HG02943 (cell line): ENCODE measurements around the gene SOHLH1.

Source experiments
- ATAC-seq: cut with Tn5 transposase; IDR thresholded peaks from one replicate; pipeline ENCODE4 v1.9.1; 2021; ENCODE audit warnings: mild to moderate bottlenecking, low read depth, moderate library complexity; ENCODE audit not compliant: unreplicated experiment

SOHLH1 gene

DNA sequence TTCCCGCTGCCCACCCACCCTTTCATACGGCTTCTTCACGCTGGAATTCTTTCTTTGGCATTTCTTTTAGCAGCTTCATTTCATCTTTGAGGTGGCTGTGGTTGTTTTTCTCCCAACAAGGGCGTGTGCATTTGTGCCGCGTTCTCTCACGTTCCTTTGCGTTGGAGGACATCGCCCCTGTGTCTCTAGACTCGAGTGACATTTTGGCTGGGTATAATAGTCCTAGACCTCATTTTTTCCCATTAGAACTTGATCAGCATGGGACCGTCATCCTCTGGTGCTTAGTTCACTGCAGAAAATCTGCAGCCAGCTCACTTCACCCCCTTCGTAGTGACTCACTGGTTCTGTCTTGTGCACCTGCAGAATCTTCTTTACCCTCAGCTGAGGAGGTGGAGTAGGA lies 32.2 kb upstream of the SOHLH1 start:
- no peak for ATAC-seq

DNA sequence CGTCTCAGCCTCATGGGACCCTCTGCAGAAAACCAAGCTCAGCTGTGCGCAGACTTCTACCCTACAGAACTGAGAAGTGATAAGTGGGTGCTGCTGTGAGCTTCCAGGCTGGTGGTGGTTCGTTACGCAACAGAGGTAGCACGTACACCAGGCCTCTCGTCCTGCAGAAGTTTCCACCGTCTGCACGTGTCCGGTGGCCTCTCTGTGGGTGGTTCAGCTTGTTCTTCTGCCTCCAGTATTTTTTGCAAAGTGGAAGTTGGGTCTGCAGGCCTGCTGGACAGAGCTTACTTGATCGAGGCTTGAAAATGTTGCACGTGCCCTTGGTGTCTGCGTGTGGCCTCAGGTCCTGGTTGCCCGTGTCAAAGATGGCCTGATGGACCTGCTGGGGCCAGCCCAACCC lies 30.2 kb upstream of the SOHLH1 start:
- ATAC-seq, result no peak

DNA sequence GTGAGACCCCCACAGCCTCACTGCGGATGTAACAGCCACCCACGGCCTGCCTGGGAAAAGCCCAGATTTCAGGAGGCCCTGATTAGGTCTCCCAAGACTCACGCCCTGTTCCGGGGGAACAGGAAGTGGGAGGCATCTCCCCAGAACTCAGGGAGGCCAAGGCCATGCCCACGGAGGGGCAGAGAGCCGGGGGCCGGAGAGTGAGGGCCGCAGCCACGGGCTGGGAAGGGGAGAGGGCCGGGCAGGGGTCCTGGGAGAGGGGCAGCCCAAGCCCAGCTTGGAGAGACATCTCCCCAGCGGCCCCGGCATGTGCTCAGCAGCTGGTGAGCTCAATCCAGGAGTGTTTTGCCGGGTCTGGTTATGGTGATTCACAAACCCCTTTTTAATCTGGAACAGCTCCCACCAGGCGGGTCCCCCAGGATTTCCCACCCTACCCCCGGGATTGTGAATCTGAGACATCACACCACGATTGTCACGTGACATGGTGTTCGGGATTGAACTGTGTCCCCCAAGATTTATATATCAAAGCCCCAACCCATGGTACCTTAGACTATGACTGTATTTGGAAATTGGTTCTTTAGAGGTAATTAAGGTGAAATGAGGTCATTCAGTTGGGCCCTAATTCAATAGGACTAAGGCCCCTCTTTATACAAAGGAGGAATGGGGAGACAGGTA lies 29.3 kb upstream of the SOHLH1 start:
- ATAC-seq, result no peak

DNA sequence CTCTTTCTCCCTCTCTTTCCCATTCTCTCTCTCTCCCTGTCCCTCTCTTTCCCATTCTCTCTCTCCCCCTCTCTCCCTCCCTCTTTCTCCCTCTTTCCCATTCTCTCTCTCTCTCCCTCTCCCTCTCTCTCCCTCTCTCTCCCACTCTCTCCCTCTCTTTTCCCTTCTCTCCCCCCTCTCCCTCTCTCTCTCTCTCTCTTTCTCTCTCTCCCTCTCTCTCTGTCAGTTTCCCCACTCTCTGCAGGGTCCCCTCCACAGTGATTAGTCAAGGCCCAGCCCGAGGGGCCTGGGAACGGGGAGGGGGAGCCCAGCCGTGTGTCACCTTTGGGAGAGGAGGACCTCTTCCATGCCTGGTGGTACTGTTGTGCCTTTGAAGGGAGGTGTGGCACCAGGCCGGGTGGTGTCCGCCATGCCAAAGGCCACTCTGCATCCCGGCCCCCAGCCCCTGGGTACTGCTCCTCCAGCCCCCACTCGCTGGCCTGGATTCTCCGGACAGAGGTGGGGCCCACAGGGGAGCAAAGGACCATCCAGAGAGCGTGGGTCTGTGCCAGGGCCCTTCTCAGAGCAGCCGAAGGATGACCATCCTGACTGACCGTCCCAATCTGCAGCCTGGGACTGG lies 28.1 kb upstream of the SOHLH1 start:
- no peak for ATAC-seq

DNA sequence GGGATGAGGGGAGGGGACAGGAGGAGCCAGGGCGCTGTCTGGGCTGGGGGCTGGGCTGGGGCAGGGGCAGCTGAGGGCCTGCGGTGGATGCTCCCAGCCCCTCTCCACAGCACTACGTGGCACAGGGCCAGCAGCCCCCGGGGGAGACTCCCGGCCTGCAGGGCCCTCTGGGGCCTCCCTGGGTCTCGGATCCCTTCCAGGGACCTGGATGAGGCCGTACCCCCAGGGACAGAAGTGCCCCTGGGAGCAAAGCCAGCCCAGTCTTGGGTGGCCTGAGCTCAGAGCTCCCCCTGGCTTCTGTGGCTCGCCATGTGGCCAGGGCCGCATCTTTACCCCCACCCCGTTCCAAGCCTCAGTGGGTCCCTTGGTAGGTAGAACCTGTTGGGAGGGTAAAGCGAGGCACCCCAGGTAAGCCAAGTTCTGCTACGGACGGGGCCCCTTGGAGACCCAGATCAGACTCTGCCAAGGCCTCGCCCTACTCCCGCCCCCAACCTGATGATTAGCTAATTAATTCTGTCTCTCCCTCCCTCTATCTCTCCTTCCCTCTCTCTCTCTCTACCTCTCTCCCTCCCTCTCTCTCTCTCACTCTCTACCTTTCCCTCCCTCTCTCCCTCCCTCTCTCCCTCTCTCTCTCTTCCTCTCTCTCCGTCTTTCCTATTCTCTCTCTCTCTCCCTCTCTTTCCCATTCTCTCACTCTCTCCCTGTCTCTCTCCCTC lies 27.0 kb upstream of the SOHLH1 start:
- no peak for ATAC-seq

DNA sequence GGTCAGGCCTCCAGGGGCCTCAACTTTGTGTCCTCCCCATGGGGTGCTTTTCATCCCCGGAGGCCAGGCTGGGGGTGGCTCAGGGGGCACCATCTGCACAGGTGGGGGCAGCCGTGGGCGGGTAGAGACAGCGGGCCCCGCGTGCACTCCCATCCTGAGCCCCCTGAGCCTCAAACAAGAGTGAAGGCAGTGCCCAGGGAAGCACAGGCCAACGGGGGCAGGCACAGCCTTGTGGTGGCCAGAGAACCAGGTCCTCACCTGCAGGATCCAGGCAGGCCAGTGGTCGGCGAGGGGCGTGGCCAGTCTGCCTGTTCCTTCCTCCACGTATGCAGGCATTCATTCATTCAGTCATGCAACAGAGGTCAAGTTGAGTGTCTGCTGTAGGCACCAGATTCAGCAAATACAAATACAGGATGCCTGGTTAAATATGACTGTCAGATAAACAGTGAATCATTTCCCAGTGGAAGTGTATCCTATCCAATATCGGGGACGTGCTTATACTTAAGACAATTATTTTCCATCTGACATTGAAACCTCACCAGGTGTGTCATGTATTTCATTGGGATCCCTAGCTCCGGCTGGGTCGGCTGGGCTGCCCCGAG lies 25.0 kb upstream of the SOHLH1 start:
- no peak for ATAC-seq

DNA sequence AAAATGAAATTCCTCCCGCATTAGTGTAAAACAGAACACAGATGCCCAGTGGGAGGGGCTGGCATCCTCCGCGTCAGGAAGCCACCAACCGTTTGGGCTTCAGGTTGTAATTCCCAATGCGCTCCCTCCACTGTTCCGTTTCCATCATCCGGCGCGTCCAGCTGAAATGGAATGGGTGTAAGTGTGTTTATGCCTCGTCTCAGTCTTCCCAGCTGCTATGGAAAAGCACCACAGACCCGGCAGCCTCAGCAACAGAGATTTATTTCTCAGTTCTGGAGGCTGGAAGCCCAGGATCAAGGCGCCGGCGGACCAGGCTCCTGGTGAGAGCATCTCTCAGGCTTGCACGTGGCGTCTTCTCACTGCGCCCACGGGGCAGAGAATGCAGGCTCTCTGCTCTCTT lies 23.1 kb upstream of the SOHLH1 start:
- no peak for ATAC-seq

DNA sequence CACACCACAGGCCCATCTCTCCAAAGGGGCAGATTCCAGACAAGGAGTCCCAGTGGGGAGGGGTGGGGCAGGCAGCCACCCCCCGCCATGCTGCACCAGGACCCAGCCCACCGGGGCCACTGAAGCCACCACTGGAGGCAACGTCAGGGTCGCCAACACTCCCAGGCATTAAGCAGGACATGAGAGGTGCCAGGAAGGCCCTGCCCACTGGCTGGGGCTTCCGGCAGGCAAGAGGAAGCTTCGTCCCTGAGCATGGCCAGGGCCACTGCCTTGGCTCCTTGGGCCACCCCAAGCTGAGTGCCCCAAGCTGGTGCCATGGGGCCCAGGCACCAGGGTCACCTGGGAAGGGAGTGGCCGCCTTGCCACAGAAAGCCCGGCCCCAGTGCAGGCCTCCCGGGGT lies 20.2 kb upstream of the SOHLH1 start:
- ATAC-seq, result no peak

DNA sequence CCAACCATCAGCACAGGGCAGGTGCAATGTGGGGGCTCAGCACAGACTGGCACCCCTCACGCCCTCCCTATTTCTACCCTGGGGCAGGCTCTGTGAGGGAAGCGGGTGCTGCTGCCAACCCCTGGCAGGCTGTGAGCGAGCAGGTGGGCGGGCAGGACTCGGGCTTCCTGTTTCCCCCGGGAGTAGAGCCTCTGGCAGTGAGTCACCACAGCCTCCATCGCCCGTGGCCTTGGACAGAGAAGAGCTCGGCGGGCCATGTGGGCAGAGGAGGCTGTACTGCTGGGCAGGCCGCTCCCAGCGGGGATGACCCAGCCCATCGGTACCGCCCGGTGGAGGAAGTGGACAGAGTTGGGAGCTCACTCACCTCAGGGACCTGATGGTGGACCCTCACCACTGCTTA lies 19.3 kb upstream of the SOHLH1 start:
- no peak for ATAC-seq

DNA sequence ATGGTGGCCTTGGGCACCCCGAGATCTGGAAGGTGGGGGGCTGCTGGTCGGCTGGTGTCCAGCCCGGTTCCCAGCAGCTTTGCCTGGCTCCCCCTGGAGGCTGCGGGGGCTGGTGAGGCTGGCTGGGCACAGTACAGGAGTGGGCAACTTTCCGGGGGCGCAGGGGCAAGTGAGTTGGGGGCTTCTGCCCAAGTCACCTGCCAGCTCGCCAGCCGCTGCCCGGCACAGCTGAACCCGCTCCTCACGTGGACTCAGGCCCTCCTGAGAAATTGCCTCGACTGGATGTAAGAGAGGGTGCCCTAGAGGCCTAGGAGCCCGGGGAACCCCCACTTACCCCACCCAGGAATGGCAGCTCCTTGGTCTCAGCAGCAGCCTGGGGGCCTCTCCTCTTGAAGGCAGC lies 18.1 kb upstream of the SOHLH1 start:
- ATAC-seq, result no peak

DNA sequence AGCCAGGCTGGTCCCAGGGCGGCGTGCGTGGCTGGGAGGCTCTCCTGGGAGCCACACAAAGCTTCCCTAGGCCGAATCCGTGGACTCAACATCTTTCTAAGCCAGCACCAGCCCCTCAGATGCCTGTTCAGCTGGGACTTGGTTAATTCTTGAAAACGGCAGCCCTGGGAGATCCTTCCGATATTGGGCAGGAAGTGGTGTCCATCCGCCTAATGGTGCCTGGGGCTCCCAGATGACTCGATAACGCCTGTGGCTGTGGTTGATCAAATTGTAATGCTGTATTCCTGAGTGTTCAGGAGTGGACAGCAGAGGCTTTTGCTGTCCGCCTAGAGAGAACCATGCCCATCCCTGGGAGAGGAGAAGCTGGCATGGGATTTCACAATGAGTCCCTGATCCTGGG lies 16.8 kb upstream of the SOHLH1 start:
- no peak for ATAC-seq

DNA sequence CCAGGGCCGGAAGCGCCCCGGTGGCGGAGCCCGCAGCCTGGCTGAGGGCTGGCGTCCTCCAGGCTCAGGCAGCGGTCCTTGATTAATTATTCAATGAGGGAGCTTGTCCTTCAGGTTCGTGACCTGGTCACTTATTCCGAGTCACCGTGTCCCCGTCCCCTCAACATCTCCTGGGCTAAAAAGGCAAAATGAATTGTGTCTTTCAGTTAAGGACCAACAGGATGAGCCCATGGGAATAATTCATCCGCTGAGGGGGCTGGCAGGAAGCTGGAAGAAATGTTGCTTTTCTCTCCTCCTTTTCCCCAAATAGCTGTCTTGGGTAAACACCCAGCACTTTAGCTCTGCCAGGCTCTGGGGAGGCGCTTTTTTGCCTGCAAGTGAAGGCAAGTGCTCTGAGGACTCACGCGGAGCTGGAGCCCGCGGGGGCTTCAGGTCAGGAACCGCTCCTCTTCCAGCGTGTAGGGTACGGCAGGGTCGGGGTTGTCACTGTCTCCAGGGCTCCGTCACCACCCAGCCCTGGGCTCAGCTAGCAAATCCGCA lies 15.8 kb upstream of the SOHLH1 start:
- ATAC-seq, result no peak

DNA sequence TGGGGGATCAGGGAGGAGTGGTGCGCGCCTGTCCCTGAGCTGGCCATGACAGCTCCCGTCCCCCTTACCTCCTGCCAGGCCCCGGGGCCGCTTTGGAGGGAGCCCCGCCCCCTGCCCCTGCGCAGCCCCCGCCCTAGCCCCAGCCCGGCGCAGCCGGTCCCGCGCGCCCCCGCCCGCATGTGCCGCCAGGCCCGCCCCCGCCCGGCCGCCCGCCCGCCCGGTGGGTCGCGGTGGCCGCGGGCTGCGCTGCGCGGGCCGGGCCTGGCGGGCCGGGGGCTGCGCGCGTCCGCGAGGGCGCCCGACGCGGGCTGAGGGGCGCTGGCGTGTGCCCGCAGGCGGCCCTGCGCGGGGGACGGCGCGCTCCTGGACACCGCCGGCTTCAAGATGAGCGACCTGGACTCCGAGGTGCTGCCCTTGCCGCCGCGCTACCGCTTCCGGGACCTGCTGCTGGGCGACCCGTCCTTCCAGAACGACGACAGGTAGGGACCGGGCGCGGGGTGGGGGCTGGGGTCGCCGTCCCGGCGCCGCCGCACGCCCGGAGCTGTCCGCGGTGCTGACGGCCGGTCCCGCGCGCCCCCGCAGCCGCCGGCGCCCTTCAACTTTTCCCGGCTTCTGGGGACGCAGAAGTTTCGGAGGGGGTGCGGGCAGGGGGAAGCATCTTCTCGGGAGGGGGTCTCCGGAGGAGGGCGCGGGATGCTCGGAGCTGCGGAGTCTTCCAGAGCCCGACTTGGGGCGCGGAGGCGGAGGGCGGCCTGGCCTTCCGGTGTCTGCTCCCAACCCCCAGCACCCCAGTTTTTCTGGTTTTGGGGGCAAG lies 15.2 kb upstream of the SOHLH1 start:
- ATAC-seq, result no peak

DNA sequence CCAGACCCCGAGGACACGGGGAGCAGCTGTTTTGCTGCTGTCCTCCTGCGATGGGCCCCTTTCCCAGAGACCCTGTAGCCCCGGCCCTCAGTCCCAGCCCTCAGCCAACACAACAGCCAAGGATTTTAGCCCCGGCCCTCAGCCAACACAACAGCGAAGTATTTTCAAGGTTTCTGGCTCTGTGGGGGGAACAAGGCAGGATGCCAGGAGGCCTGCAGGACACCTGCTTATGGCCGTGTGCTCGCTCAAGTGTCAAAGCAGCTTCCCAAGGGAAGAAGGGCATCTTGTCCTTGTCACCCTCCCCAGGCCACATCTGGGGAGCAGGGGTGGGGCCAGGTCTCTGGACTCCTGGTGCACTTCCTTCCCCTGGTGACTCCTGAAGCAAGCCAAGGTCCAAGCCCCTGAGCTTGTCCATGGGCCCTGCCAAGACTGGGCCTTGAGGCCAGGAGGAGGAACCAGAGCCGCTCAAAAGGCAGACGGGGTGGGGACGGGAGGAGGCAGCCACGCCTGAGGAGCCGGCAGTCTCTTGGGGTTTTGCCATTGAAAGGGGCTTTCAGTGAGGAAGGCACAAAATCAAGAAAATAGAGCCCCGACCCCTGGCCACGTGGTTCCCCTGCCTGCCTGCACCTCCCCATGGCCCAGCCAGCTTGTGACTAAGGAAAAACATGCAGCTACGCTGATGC lies 13.5 kb upstream of the SOHLH1 start:
- ATAC-seq, result no peak

DNA sequence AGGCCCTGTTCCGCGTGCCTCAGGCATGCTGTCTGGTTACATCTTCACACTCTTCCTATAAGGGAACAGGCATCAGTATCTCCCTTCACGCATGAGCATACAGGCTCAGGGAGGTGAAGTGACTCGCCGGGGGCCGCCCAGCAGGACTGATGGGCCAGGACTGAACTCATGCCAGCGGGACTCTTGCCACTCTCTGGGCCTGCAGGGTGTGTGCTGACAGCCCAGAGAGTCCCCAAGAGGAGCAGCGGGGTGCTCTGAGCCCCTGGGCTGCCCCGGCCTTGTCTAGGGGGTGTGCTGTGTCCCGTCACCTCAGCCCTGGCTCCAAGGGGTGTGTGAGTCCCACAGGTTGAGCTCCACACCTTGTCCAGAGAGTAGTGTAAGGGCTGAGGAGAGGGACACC lies 12.6 kb upstream of the SOHLH1 start:
- no peak for ATAC-seq

DNA sequence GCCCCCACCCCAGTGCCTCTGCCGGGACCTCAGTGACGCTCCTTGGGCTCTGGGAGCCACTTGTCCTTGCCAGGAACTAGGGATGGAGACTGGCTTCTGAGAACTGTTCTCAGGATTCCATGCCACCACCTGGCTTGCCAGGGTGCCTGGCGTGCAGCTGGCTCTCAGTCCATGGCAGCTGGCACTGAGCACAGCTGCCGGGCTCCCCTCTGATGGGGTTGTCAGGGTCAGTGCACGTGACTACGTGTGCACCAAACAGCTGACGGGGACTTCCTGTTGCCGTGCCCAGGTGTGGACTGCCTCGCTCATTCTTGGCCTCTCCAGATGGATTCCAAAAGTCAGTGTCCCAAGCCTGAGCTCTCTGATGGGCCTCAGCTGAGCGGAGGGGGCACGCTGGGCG lies 12.1 kb upstream of the SOHLH1 start:
- no peak for ATAC-seq

DNA sequence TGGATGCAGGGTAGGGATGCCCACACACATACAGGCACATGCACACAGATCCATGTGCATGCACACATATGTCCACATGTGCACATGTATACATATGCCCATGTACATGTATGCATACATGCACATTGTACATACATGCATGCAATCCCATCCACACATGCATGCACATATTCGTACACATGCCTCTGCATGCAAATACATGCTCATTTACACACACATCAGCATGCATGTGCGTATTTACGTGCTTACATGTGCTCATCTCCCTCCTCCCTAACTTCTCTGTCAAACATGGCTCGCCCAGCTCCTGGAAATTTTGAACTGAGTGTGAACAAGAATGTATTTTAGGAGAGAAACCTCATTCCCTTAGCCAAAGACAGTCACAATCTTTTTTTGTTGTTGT lies 8.9 kb upstream of the SOHLH1 start:
- ATAC-seq, result no peak

DNA sequence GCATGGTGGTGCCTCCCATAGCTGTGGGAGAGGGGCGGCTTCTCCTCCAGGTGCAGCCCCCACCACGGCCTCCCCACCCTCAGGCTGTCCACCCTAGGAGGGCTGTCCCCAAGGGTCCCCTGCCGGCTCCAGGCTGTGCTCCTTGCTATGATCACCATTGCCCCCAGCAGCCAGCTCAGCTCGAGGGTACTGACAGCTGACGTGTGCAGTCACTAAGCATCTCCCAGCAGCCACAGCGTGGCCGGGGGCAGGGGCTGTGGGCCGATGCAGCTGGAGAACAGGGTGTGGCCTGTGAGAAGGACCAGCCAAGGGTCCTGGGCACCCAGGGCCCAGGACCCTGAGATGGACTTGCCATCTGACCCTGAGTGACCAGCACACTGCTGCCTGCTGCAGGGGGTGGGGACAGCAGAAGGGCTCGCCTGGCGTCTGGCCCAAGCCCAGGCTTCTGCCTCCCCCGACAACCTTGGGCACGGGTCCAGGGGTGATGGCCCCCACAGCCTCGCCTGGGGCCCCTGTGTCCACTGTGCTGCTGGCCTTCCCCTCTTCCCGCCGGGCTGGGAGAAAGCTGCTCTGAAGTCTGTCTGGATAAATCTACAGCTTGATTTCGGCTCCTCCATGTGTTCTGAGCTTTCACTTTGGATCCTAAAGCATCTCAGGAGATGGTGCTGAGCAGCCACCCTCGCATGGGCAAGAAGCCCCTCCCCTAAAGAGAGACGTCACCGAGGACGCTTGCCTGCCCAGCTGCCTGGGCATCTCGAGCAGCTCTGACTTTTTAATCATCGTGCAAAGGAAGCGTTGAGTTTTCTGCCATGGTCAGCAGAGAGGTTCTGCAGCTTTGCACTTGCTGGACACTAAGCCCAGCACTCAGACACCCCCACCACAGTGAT lies 8.2 kb upstream of the SOHLH1 start:
- ATAC-seq, result no peak

DNA sequence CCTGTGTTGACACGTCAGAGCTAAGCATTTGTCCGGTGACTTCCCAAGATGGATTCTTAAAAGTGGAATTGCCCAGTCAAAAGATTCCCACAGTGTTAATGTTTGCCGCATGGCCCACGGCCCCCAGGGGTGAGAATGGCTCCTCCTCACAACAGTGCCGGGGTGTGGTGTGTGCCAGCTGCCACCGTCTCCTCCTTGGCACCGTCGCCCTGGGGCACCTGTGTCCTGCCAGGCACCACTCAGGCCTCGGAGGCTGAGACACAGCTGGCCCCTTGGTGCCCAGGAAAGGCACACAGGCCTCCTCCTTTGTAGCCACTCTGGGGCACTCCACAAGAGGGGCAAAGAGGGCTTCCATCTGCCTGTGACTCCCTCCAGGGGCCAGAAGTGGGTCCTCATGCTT lies 7.0 kb upstream of the SOHLH1 start:
- ATAC-seq, result no peak
